22Rv1 (cell line): ENCODE measurements around the gene CFAP97D1.
A peak's percentile ranks its signal among the peaks of the same experiment; 100 is the strongest.

Source experiments
- H3K27ac ChIP-seq: fragments of 450-650 bp; 2 replicates; pipeline ENCODE4 v1.5.1; 2017
- ZFX ChIP-seq: fragments of 450-650 bp; IDR thresholded peaks from 2 replicates; pipeline ENCODE4 v1.6.1; 2017; ENCODE audit warnings: antibody characterized with exemption, borderline replicate concordance
- TF ChIP-seq, protein P1 (sequence below): fragments of 450-650 bp; IDR thresholded peaks from 2 replicates; pipeline ENCODE4 v1.5.1; 2017; ENCODE audit warnings: mild to moderate bottlenecking

Gene CFAP97D1

GRCh38 chr17:43817826-43818225 lies 37.6 kb downstream of the CFAP97D1 start:
- H3K27ac ChIP-seq, result no peak overlapping the region
- no peak for TF ChIP-seq ZFX
- TF ChIP-seq, protein P1, sequence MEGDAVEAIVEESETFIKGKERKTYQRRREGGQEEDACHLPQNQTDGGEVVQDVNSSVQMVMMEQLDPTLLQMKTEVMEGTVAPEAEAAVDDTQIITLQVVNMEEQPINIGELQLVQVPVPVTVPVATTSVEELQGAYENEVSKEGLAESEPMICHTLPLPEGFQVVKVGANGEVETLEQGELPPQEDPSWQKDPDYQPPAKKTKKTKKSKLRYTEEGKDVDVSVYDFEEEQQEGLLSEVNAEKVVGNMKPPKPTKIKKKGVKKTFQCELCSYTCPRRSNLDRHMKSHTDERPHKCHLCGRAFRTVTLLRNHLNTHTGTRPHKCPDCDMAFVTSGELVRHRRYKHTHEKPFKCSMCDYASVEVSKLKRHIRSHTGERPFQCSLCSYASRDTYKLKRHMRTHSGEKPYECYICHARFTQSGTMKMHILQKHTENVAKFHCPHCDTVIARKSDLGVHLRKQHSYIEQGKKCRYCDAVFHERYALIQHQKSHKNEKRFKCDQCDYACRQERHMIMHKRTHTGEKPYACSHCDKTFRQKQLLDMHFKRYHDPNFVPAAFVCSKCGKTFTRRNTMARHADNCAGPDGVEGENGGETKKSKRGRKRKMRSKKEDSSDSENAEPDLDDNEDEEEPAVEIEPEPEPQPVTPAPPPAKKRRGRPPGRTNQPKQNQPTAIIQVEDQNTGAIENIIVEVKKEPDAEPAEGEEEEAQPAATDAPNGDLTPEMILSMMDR, result no peak

DNA sequence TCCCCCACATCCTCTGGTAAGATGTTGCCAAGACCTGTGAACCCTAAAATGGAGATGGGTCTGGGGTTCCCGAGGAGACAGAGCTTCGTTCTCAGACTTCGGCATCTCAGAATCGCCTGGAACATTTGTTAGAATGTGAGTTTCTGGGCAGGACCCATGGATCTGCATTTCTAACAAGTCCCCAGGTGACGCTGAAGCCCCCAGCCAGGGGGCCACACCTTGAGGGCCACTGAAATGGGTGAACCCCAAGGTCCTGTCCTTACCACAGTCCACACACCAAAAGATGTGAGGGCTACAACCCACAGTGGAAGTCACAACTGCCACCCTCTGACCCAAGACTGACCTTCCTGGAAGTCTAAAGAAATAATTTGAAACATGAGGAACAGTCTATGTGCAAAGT lies 38.7 kb downstream of the CFAP97D1 start:
- no peak overlapping the region for H3K27ac ChIP-seq
- TF ChIP-seq, protein P1, result no peak
- TF ChIP-seq ZFX, result no peak

DNA sequence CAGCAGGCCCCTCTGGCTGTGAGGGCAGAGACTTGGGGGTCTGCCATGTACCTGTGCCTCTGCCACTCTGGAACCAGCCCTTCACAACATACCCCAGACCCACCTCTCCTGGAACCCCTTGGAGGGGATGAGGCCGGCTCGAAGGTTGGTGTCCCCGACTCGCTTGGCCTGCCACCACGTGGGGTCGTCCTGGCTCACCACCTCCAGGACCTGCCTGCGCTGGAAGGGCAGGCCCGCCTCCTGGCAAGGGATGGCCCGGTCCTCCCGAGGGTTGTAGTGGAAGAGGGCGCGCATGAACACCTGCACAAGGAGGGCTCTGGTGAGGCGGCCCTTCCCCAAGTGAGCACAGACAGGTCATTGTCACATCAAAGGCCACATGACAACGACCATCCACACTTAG lies 40.5 kb downstream of the CFAP97D1 start:
- TF ChIP-seq ZFX, result no peak
- no peak overlapping the region for H3K27ac ChIP-seq

GRCh38 chr17:43822570-43823190 lies 42.4 kb downstream of the CFAP97D1 start:
- H3K27ac ChIP-seq, result peak overlapping the region; percentile 86
- TF ChIP-seq, protein P1, result no peak
- no peak for TF ChIP-seq ZFX

DNA sequence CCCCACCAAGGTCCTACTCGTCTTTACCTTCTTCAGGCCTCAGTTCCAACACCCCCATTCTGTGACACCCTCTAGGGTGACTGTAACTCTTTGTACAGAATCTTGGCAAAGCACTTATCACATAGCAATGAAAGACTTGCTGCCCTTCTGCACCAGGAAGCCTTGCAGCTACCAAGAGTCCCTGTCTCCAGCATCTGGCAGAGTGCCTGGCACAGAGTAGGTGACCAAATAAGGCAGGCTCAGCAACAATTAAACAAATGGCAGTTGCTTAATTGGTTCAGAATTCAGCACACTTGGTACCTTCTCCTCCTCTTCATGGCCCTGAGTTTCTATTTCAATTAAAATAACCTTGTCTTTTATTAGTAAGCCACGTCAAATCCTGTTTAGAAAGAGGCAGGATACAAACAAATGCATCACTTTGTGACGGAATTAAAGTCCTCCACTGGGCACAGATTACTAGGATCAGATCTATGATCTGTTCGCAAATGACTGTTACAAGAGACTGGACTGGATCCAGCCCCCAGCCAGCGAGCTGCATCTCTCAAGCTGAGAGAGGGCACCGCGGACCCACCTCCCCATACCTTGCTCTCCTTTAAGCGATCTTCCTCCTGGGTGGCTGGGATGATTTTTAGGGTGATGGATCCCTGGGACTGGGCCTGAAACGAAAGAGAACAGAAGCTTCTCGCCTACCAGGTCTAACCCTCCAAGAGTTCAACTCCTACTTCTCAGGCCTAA lies 43.3 kb downstream of the CFAP97D1 start:
- peak overlapping the region; percentile 86 for H3K27ac ChIP-seq
- no peak for TF ChIP-seq ZFX

DNA sequence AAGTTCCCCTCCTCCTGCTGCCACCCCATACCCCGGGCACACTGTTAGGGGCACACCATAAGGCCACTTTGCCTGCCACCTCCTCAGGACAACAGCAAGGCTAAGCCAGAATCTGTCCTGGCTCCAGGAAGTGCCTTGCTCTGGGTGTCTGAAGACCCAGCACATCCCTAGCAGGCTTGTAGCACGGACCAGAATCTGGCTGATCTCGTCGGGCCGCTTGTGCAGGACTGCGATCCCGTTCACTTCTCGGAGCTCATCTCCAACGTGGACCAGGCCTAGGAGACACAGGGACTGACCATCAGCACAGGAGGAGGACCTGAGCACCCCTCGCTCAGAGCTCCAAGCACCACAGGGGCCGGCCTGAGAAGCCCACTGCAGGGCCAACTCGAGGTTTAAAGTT lies 45.3 kb downstream of the CFAP97D1 start:
- peak overlapping the region; percentile 86 for H3K27ac ChIP-seq
- TF ChIP-seq ZFX, result no peak
- TF ChIP-seq, protein P1, result no peak

DNA sequence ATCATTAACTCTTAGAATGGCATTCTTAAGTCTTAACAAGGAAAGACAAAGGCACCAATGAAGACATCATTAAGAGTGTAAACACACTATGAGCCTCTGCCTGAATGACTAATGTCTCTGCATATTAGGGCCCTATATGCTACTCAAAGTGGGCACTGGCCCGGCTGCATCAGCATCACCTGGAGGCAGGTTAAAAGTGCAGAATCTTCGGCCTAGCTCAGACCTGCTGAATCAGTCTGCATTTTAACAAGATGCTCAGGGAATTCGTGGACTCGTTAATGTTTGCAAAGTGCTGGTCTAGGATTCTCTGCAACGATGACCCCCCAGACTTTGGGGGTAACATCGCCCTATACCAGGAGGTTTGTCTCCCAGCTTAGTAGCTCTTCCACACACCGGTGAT lies 46.0 kb downstream of the CFAP97D1 start:
- TF ChIP-seq ZFX, result no peak
- TF ChIP-seq, protein P1, result no peak
- H3K27ac ChIP-seq, result no peak overlapping the region

- H3K27ac ChIP-seq, result no peak overlapping the region
- TF ChIP-seq ZFX, result no peak
- TF ChIP-seq, protein P1, result no peak
These were observed 47.4 kb downstream of the CFAP97D1 start for GRCh38 chr17:43827596-43827995.
